ENCODE measurements around the gene PANX1. TPM values are rescaled to one million over a fixed set of nuclear protein-coding genes. Genes with fewer than 3 reads are reported as not detected.

PANX1 gene
- total RNA-seq, 2 experiments from 2014 or later = 10.8 to 11.4 TPM

- intact Hi-C loops (cut with micrococcal nuclease) = no loop called here
- H3K4me1 Mint-ChIP-seq (ENCODE audit: low read depth) = no peaks in the 10 kb centered on the region
- no peak overlapping the region for H3K4me3 Mint-ChIP-seq
- H3K36me3 Mint-ChIP-seq (ENCODE audit: low read depth) = no peaks in the 10 kb centered on the region
- H3K27me3 Mint-ChIP-seq = no peaks in the 10 kb centered on the region
- ChIA-PET POLR2A (no interaction called here), CTCF (no interaction called here)
- no peak for ATAC-seq
- DNase-seq = no peak
- no peak for TF ChIP-seq CTCF (IDR thresholded peaks at IDR 0.05)
- H3K27ac Mint-ChIP-seq = no peak overlapping the region
- peaks cover 22% of the 10 kb centered on the region for H3K9me3 Mint-ChIP-seq
Observed at GRCh38 chr11:94224078-94224477, 95.4 kb downstream of the PANX1 start.

Other genes starting within 250 kb of the PANX1 start
- gene HEPHL1, start 107.5 kb upstream of the PANX1 start, total RNA-seq = not detected
- not detected for gene IZUMO1R, start 175.7 kb downstream of the PANX1 start, total RNA-seq